Activated CD8-positive, alpha-beta memory T cell treated with anti-CD3 and anti-CD28 coated beads, Interleukin-2, amount 10 ng/mL, durations not matched to agents 7 days and 5 days (primary cell): Measurements from ENCODE around the gene IQSEC1. TPM values are rescaled to one million over a fixed set of nuclear protein-coding genes. Genes with fewer than 3 reads are reported as not detected.

Experiments
- ATAC-seq: fragments of 150-1000 bp; cut with Tn5 transposase; one replicate; pipeline ENCODE4 v1.10.0; 2021; ENCODE audit warnings: moderate library complexity
- CTCF ChIA-PET: fragments of 350-600 bp; sonication (Branson Sonifier 250); formaldehyde crosslinking; loops from one replicate; lab custom pipeline; 2021; ENCODE audit warnings: antibody characterized with exemption; lab: Charles Lee
- DNase-seq: peaks from one replicate; pipeline ENCODE4 v3.0.0-alpha.2; 2020
- H3K27ac Mint-ChIP-seq: one replicate; pipeline ENCODE4 v1.8.0; 2021; ENCODE audit warnings: mild to moderate bottlenecking, mixed read lengths
- H3K27me3 Mint-ChIP-seq: one replicate; pipeline ENCODE4 v1.8.0; 2021; ENCODE audit warnings: mixed read lengths
- H3K36me3 Mint-ChIP-seq: one replicate; pipeline ENCODE4 v1.8.0; 2021; ENCODE audit warnings: mild to moderate bottlenecking, mixed read lengths
- H3K4me1 Mint-ChIP-seq: one replicate; pipeline ENCODE4 v1.8.0; 2021; ENCODE audit warnings: mixed read lengths
- H3K4me3 Mint-ChIP-seq: one replicate; pipeline ENCODE4 v1.8.0; 2021; ENCODE audit warnings: mild to moderate bottlenecking, moderate library complexity, mixed read lengths
- H3K9me3 Mint-ChIP-seq: one replicate; pipeline ENCODE4 v1.8.0; 2022; ENCODE audit warnings: low read depth, mixed read lengths
- total RNA-seq, 2 experiments: library from RNA; stranded (reverse); gene quantifications; one replicate each; pipeline ENCODE4 v1.2.3, GENCODE V29; 2021

Gene IQSEC1
- total RNA-seq, 2 experiments from 2014 or later: 37.6 to 71.4 TPM

DNA sequence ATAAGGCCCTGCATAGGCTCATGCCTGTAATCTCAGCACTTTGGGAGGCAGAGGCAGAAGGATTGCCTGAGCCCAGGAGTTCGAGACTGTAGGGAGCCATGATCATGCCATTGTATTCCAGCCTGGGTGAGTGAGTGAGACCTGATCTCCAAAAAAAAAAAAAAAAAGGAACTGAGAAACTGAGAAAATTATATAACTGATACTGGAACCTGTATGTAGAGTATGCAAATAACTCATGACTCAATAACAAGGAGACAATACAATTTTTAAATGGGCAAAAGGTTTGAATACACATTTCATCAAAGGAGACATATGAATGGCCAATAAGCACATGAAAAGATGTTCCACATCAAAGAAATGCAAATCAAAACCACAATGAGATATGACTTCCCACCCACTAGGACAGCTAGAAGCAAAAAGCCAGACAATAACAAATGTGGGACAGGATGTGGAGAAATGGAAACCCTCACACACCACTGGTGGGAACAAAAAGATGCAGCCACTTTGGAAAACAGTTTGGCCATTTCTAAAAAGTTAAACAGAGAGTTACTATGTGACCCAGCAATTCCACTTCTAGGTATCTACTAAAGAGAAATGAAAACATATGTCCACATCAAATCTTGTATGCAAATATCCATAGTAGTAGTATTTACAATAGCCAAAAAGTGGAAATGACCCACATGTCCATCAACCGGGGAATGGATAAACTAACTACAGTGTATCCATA lies 70.7 kb downstream of the IQSEC1 start:
- Mint-ChIP-seq H3K4me3 (no peak overlapping the region), H3K9me3 (no peaks in the 10 kb centered on the region), H3K27me3 (no peaks in the 10 kb centered on the region), H3K4me1 (peaks cover 58% of the 10 kb centered on the region), H3K27ac (peak overlapping the region; percentile 3), H3K36me3 (peaks cover 33% of the 10 kb centered on the region)
- ATAC-seq: peak; percentile 37
- no peak for DNase-seq
- CTCF ChIA-PET: interaction anchor here (1.6 kb wide), 1 partner anchor 10 kb away, joined by 5 read pairs; no protein-coding TSS in a partner anchor

DNA sequence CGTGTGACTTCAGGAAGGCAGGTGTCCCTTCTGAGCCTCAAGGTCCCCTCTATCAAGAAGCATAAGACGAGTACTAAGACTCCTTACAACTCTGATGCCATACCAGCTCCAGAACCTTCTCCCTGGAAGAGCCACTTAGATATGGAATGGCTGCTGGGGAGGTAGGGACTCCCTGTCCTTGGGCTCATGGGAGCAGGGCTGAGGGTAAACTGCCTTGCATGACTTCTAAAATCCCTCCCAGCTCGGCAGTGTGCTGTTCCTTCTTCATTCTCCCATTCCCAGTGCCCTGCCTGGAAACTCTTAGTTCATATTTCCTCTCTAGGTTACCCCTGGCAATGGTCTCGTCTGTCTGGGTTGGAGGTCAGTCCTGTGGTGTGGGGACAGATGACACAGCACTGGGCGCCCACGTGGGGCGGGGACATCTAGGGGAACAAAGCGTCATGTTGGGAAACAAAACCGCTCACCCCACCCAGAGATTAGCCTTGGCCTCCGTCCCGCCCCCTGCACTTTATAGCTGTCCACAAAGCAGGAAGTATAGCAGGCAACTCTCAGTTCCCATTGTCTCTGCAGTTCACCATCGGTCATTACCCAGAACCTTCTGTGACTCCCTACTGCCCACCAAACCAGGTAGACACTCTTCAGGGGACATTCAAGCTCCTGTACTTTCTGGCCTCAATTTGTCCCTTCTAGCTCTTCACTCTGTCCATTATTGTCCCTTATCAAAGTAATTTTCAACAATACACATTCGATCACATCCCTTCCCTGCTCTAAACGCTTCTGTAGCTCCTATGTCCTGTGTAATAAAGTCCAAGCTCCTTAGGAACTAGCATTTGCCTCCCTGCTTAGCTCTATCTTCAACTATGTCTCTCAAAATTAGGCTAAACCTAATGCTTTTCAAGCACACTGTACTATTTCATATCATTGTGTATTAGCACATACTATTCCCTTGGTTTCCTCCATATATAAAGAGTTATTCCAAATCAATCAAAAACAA lies 73.8 kb downstream of the IQSEC1 start:
- ATAC-seq: no peak
- Mint-ChIP-seq H3K4me3 (no peak overlapping the region), H3K9me3 (no peaks in the 10 kb centered on the region), H3K27ac (no peak overlapping the region), H3K27me3 (no peaks in the 10 kb centered on the region), H3K4me1 (peaks cover 50% of the 10 kb centered on the region), H3K36me3 (peaks cover 38% of the 10 kb centered on the region)
- CTCF ChIA-PET: interaction anchor here (0.7 to 8.8 kb wide), 6 partner anchors 10 to 337 kb away, joined by 3 to 120 read pairs (median 6); no protein-coding TSS in a partner anchor
- no peak for DNase-seq

DNA sequence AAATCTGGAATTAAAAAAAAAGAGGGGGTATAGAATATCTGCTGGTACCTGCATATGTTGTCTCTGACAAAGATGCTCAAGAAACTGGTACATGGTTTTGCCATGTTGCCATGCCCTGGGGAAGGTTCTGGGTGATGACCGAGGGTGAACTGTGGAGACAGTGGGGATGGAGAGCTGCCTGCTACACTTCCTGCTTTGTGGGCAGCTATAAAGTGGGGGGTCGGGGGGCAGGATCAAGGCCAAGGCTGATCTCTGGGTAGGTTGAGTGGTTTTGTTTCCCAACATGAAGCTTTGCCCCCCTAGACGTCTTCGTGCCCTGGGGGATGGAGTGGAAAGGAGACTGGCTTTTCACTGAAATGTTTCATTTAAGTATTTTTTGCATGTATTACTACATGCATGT lies 74.6 kb downstream of the IQSEC1 start:
- Mint-ChIP-seq H3K36me3 (peaks cover 38% of the 10 kb centered on the region), H3K27ac (no peak overlapping the region), H3K4me1 (peaks cover 44% of the 10 kb centered on the region), H3K4me3 (no peak overlapping the region), H3K9me3 (no peaks in the 10 kb centered on the region), H3K27me3 (no peaks in the 10 kb centered on the region)
- ATAC-seq: no peak
- DNase-seq: no peak
- CTCF ChIA-PET: interaction anchor here (0.6 to 8.8 kb wide), 5 partner anchors 10 to 446 kb away, joined by 3 to 120 read pairs (median 4); no protein-coding TSS in a partner anchor

DNA sequence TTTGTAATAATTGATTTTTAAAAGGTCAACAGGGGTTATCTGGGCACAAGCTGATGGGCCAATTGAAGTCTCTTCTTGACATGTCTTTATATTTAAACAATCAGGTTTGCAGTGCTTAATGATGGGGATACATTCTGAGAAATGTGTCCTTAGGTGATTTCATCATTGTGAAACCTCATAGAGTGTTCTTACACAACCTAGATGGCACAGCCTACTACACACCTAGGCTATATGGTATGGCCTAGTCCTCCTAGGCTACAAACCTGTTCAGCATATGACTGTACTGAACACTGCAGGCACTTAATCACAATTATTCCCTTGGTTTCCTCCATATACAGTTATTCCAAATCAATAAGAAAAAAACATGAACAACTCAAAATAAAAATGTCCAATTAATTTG lies 75.8 kb downstream of the IQSEC1 start:
- no peaks in the 10 kb centered on the region for H3K9me3 Mint-ChIP-seq
- CTCF ChIA-PET: interaction anchor here (1.8 to 8.8 kb wide), 3 partner anchors 12 to 15 kb away, joined by 4 to 120 read pairs (median 54); no protein-coding TSS in a partner anchor
- DNase-seq (no peak), ATAC-seq (no peak)
- H3K4me1 Mint-ChIP-seq: peaks cover 32% of the 10 kb centered on the region
- no peaks in the 10 kb centered on the region for H3K27me3 Mint-ChIP-seq
- peaks cover 34% of the 10 kb centered on the region for H3K36me3 Mint-ChIP-seq
- no peak overlapping the region for H3K27ac Mint-ChIP-seq
- H3K4me3 Mint-ChIP-seq: no peak overlapping the region

DNA sequence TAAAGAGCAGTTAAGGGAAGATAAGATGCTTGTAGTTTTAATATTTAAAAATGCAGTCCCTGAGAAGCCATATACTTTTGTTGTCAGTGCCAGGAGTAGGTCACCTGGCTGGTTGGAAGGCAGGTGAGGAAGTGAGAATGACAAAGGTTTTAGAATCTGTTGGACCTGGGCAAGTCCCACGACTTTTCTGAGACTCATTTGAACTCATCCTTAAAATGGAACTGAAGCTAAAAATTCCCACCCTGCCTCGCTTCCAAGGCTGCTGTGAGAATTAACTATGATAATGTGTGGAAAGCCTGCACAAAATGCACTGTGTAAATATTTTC lies 77.1 kb downstream of the IQSEC1 start:
- H3K4me3 Mint-ChIP-seq: no peak overlapping the region
- H3K36me3 Mint-ChIP-seq: peaks cover 26% of the 10 kb centered on the region
- H3K9me3 Mint-ChIP-seq: no peaks in the 10 kb centered on the region
- no peak overlapping the region for H3K27ac Mint-ChIP-seq
- H3K27me3 Mint-ChIP-seq: no peaks in the 10 kb centered on the region
- CTCF ChIA-PET: interaction anchor here (1.3 to 8.8 kb wide), 7 partner anchors 13 to 87 kb away, joined by 4 to 120 read pairs (median 9); no protein-coding TSS in a partner anchor
- H3K4me1 Mint-ChIP-seq: peaks cover 27% of the 10 kb centered on the region
- DNase-seq (no peak), ATAC-seq (no peak)

DNA sequence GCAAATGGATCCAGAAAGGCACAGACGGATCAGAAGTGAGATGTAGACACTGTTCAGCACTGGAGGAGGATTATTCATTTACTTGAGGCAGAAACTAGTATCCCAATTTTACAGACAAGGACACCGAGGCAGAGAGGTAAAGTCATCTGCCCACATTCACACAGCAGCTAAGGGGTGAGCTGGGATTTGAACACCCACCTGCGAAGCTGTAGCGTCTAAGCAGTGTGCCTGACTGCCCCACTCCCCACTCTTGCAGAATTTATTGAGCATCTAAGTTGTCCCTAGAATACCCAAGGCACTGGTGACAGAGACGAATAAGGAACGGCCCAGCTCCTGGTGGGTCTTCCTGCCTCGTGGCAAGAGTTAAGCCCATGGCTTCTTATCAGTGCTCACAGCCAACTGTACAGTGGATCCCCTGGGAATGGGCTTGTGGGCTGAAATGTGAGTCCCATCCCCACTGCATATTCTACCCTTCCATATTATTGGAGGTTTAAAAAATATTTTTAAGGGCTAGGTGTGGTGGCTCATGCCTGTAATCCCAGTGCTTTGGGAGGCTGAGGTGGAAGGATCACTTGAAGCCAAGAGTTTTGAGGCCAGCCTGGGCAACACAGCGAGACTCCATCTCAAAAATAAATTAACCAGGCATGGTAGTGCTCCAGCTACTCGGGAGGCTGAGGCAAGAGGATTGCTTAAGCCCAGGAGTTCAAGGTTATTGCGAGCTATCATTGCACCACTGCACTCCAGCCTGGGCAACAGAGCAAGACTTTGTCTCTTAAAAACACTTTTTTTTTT lies 77.6 kb downstream of the IQSEC1 start:
- DNase-seq (no peak), ATAC-seq (no peak)
- H3K9me3 Mint-ChIP-seq: no peaks in the 10 kb centered on the region

DNA sequence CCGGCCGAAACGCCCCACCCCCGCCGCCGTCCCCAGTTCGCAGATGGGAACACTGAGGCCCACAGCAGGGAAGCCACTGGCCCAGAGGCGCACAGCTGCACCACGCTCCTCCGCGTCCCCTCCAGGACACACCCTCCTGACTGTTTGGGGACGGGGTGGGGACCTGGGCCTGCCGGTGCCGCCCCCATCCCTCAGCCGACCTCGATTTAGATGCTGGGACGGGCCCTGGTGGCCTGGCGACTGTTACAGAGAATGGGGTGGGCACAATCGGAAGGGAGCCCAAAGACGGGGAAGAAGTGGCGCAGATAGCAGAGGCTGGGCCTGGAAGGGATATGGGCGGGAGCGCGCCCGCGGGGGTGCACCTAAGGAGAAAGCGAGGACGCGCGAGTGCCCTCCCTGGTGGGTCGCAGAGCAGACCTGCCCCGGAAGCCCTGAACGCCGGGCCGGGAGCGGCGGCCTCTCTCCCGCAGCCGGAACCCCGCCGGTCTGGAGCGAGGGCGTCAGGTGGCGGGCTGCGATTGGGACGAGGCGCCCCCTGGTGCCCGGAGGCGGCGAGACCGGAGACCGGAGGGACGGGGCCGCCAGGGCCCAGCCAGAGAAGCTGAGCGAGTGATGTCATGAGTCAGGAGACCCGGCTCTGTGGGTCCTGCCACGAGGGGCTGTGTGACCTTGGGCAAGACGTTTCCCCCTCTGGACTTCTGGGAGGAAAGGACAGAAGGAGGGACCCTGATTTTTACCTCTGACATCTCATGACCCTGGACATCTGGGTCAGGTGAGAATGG lies 78.4 kb downstream of the IQSEC1 start:
- CTCF ChIA-PET: interaction anchor here (0.6 to 8.8 kb wide), 25 partner anchors 9 to 185 kb away, joined by 3 to 120 read pairs (median 5); no protein-coding TSS in a partner anchor
- Mint-ChIP-seq H3K36me3 (peaks cover 20% of the 10 kb centered on the region), H3K27me3 (no peaks in the 10 kb centered on the region), H3K27ac (peak overlapping the region; percentile 73), H3K4me1 (peaks cover 22% of the 10 kb centered on the region), H3K9me3 (no peaks in the 10 kb centered on the region), H3K4me3 (peak overlapping the region; percentile 92)
- DNase-seq (peak; percentile 88), ATAC-seq (peak; percentile 91)

More for the DNA sequence above, 77.6 kb downstream of the IQSEC1 start:
- peaks cover 26% of the 10 kb centered on the region for H3K4me1 Mint-ChIP-seq
- H3K36me3 Mint-ChIP-seq: peaks cover 24% of the 10 kb centered on the region
- peak overlapping the region; percentile 92 for H3K4me3 Mint-ChIP-seq
- peak overlapping the region; percentile 25 for H3K27ac Mint-ChIP-seq
- CTCF ChIA-PET: interaction anchor here (0.6 to 8.8 kb wide), 24 partner anchors 9 to 186 kb away, joined by 3 to 120 read pairs (median 5); no protein-coding TSS in a partner anchor
- no peaks in the 10 kb centered on the region for H3K27me3 Mint-ChIP-seq

DNA sequence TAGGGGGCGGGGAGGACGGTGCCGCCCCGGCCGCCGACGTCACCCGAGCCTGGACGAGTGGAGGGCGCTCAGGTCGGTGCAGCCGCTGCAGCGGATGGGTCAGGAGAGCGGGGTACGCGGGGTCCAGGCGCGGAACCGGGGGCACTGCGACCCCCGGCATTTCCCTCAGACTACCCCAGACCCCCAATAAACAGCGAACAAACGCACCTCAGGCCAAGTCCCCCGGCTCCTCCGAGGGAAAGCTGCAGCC lies 78.9 kb downstream of the IQSEC1 start:
- ATAC-seq (peak; percentile 35), DNase-seq (no peak)
- CTCF ChIA-PET: interaction anchor here (1.1 to 8.8 kb wide), 11 partner anchors 11 to 95 kb away, joined by 3 to 120 read pairs (median 8); no protein-coding TSS in a partner anchor
- Mint-ChIP-seq H3K27ac (no peak overlapping the region), H3K4me1 (peaks cover 22% of the 10 kb centered on the region), H3K36me3 (peaks cover 16% of the 10 kb centered on the region), H3K27me3 (no peaks in the 10 kb centered on the region), H3K4me3 (peak overlapping the region; percentile 92), H3K9me3 (no peaks in the 10 kb centered on the region)

DNA sequence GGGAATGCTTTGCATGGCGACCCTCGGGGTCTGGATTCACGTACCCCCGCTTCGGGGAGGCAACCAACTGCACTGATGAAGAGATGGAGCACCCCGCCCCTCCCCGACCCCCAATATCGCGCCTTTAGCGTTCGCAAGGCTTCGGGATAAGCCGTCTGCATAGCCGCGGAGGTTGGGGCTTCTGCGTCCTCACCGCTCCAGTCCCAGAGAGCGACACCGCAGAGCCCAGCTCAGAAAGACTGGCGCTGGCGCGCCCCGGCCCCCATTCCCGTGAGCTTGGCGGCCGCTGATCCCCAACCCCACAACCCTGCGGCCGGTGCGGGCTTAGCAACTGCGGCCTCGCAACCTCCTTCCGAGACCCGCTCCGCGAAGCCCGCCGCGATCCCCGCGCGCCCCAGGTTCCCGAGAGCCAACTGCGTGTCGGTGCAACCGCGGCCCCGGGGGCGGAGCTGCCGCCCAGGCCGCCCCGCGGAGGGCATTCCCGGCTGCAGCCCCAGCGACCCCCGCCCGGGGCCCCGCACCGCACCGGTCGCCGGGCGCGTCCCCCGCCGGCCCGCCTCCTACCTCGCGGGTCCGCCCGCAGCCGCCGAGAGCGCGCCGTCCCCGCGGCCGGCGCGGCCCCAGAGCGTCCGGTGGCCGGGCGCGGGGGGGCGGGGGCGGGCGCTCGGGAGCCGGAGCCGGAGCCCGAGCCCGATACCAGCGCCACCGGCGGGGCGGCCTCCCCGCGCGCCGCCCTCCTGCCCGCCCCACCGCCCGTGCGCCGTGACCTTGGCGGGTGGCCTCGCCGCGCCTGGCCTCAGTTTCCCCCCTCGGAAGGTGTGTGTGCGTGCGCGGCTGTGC lies 79.5 kb downstream of the IQSEC1 start:
- peak overlapping the region; percentile 92 for H3K4me3 Mint-ChIP-seq
- H3K27me3 Mint-ChIP-seq: no peaks in the 10 kb centered on the region
- DNase-seq (no peak), ATAC-seq (peak; percentile 13)
- no peak overlapping the region for H3K27ac Mint-ChIP-seq
- peaks cover 25% of the 10 kb centered on the region for H3K4me1 Mint-ChIP-seq
- CTCF ChIA-PET: interaction anchor here (1.3 to 8.8 kb wide), 11 partner anchors 11 to 95 kb away, joined by 3 to 120 read pairs (median 8); no protein-coding TSS in a partner anchor
- H3K36me3 Mint-ChIP-seq: peaks cover 15% of the 10 kb centered on the region
- no peaks in the 10 kb centered on the region for H3K9me3 Mint-ChIP-seq

DNA sequence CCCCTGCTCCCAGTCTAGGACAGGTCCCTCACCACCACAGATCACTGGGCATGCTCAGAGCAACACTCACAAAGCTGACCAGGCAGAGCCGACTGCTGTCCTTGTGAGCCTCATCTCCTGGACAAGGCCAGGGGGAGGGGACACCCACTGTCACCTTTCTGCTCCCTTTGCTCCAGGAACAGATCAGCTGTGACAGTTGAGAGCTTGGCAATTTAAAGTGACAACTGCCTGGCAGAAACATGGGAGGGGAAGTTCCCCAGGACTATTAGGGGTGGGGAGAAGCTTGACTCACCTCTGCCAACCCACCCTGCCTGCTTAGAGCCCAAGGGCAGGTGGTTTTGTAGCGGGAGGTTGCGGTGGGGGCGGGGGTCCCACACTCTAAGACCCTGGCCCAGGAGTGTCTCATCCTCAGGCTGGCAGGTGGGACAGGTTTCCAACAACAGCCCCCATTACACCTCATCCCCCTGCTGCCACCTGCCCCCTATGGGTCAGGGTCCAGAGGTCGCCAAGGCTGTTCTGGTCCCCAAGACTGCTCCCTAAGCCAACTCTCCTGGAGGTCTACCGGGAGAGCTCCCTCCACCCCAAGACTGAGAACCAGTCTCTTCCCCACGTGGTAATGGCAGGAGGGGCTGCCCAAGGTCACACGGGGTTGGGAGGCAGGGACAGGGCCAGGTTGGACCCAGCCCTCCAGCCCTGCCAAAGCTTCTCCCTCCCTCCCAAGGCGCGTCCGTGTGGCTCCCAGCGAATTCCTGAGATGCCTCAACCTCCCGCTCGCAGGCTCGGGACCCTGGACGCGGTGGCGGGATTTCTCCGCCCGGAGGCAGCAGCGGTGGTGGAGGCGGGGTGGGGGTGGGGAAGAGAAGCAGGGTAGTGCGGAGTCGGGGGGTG lies 80.4 kb downstream of the IQSEC1 start:
- Mint-ChIP-seq H3K4me1 (peaks cover 26% of the 10 kb centered on the region), H3K4me3 (peak overlapping the region; percentile 34), H3K9me3 (no peaks in the 10 kb centered on the region), H3K27ac (no peak overlapping the region), H3K27me3 (no peaks in the 10 kb centered on the region), H3K36me3 (peaks cover 7% of the 10 kb centered on the region)
- CTCF ChIA-PET: interaction anchor here (0.9 to 8.8 kb wide), 6 partner anchors 9 to 46 kb away, joined by 4 to 120 read pairs (median 7); no protein-coding TSS in a partner anchor
- no peak for DNase-seq
- no peak for ATAC-seq
